NCI-H2107 (cell line): ENCODE measurements around the gene ZEB1.
"Not testable (repeated sequence)": the region's sequence is repeated elsewhere in the genome, so short reads cannot be mapped to it uniquely, and the experiment has no call there.

Experiments
- DNase-seq: peaks from one replicate; lab custom pipeline; 2025; lab: John Stamatoyannopoulos, UW

Gene ZEB1

GRCh38 chr10:31422634-31423033 is 103.6 kb downstream of the ZEB1 start:
- DNase-seq, result no peak

DNA sequence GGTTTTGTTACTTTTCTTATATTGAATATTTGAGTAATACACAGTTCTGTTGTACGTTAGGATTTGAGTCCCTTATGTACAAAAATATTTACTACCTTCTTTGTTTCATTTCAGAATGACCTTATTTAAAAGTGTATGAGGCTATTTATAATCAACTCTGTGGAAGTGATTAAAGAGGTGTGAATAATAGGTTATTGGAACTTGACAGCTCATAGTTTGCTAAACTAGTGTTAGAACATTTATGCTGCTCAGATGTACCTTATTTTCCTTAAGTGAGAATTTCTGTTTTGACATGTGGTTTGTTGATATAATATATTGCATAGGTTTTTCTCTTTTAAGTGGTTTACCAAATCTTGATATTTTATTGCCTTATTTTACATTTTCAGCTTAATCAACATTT is 105.5 kb downstream of the ZEB1 start:
- DNase-seq, result no peak

- no peak for DNase-seq
Observed at GRCh38 chr10:31426401-31426800, 107.4 kb downstream of the ZEB1 start.

DNA sequence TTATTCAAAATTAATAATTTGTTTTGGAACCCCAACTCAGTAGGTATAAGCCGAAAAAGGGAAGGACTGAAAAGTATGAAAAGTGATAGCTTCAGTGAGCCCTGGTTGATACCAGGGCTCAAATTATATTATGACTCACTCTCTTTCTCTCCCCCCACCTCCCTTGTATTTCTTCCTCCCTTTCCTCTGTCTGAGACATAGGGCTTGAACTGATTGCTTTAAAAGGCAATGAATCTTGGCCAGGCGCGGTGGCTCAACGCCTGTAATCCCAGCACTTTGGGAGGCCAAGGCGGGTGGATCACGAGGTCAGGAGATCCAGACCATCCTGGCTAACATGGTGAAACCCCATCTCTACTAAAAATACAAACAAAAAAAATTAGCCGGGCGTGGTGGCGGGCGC is 108.3 kb downstream of the ZEB1 start:
- DNase-seq, result not testable (repeated sequence)

DNA sequence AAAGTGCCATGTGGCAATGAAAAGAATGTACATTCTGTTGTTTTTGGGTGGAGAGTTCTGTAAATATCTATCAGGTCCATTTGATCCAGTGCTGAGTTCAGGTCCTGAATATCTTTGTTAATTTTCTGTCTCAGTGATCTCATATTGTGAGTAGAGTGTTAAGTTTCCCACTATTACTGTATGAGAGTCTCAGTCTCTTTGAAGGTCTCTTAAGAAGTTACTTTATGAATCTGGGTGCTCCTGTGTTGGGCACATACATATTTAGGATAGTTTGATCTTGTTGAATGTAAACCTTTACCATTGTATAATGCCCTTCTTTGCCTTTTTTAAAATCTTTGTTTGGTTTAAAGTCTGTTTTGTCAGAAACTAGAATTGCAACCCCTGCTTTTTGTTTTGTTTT is 109.5 kb downstream of the ZEB1 start:
- DNase-seq, result not testable (repeated sequence)

DNA sequence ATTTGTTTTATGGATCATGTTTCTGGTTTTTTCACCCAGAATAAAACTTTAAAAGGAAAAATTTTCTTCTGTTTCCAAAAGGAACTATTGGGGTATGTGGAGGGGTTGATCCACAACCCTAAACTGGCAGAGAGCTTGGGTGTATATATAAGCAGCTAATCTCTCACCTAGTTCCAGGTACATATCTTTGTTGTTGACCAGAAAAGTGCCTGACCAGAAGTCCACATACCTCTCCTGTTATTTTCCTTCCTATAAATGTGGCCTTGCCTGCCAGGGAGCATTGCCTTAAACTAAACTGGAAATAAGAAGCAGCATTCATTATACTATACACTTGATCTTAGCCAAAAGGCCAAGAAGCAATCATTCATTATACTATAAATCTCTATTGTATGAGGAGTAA is 112.0 kb downstream of the ZEB1 start:
- DNase-seq, result no peak

DNA sequence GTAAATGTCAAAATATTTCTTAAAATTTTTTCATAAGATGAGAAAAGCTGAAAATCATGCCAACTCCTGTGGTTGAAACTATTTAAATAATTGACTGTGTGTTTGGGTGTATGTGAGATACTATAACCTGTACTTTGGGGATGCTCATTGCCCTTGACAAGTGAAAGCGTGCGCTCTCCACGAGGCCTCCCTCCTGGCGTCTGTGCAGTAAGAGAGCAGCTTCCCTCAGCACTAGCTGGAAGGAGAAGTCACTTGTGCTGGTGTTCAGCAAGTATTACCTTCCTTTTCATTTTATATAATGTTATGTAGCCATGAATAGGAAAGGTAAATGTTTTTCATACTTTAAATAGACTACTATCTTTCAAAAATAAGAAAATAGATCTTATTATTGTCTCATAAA is 118.9 kb downstream of the ZEB1 start:
- no peak for DNase-seq

- no peak for DNase-seq
Observed at GRCh38 chr10:31451766-31452165, 132.8 kb downstream of the ZEB1 start.

- no peak for DNase-seq
Observed at GRCh38 chr10:31456468-31456867, 137.5 kb downstream of the ZEB1 start.

- DNase-seq, result no peak
Observed at GRCh38 chr10:31457858-31458257, 138.8 kb downstream of the ZEB1 start.

DNA sequence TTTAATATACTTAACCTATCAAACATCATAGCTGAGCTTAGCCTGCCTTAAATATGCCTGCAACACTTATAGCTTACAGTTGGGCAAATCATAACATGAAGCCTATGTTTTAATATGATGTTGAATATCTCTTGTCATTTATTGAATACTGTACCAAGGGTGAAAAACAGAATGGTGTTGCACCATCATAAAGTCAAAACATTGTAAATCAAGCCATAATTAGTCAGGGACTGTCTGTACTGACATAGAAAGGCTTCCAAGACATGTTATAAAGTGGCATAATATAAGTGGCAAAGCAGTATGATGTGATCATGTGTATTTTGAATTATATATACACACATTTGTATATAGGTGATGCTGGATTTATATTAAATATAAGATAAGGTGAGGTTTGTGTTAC is 140.0 kb downstream of the ZEB1 start:
- no peak for DNase-seq

DNA sequence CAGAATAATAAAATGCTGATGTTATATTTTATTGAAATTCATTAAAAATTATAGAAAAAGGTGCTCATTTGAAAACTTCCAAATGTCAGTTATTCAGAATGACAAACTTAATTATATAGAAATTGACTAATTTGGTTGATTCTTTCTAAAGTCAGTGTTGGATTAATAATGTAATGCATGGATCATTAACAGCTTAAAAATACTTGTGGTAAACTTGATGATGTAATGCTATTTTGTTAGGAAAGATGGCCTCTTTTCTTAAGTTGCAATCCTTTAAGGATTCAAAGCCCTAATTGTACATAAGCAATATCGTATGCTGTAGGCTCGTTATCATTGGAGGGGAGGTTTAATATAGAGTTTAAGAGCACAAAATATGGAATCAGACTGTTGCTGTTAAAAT is 141.2 kb downstream of the ZEB1 start:
- no peak for DNase-seq

- no peak for DNase-seq
Observed at GRCh38 chr10:31464552-31464951, 145.5 kb downstream of the ZEB1 start.

- DNase-seq, result no peak
Observed at GRCh38 chr10:31466313-31466712, 147.3 kb downstream of the ZEB1 start.

GRCh38 chr10:31467791-31468535 is 148.9 kb downstream of the ZEB1 start:
- DNase-seq, result peak; percentile 0

DNA sequence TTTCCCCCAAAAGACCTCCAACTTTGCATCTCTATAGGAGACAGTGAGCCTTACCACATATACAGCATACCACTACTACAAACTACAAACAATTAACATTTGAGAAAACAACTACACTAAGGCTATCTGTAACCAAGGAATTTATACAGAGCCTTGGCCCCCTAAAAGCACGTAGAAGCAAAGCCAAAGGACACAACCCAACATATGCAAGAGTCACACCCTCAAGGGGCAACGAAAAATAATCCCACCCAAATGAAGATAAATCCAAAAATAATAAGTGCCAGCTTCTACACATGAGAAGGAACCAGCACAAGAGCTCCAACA is 149.5 kb downstream of the ZEB1 start:
- no peak for DNase-seq

GRCh38 chr10:31475519-31475918 is 156.5 kb downstream of the ZEB1 start:
- no peak for DNase-seq

GRCh38 chr10:31476088-31476487 is 157.1 kb downstream of the ZEB1 start:
- DNase-seq, result no peak

DNA sequence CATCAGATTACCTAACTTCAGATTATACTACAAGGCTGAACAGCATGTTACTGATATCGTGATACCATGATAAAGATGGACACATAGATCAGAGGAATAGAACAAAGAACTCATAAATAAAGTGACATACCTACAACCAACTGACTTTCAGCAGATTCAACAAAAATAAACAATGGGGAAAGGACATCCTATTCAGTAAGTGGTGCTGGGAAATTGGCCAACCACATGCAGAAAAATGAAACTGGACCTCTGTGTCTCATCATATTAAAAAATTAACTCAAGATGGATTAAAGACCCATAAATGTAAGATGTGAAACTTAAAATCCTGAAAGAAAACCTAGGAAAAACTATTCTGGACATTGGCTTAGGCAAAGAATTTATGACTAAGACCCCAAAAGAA is 158.6 kb downstream of the ZEB1 start:
- DNase-seq, result no peak

- DNase-seq, result no peak
Observed at GRCh38 chr10:31479752-31480151, 160.7 kb downstream of the ZEB1 start.

DNA sequence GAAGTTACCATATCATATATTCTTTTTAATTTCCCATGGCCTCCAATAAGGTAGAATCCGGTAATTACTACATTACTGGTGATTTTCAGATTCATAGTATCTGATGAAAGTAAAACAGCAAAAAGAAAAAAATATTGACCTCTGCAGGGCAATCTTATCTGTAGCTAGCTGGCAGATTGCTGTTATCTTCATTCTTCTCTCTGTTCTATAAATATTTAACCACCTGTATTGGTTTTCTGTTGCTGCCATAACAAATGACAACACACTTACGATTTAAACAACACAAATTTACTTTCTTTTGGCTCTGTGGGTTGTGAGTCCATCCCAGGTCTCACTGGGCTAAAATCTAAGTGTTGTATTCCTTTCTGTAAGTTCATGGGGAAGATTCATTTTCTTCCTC is 164.5 kb downstream of the ZEB1 start:
- DNase-seq, result no peak

DNA sequence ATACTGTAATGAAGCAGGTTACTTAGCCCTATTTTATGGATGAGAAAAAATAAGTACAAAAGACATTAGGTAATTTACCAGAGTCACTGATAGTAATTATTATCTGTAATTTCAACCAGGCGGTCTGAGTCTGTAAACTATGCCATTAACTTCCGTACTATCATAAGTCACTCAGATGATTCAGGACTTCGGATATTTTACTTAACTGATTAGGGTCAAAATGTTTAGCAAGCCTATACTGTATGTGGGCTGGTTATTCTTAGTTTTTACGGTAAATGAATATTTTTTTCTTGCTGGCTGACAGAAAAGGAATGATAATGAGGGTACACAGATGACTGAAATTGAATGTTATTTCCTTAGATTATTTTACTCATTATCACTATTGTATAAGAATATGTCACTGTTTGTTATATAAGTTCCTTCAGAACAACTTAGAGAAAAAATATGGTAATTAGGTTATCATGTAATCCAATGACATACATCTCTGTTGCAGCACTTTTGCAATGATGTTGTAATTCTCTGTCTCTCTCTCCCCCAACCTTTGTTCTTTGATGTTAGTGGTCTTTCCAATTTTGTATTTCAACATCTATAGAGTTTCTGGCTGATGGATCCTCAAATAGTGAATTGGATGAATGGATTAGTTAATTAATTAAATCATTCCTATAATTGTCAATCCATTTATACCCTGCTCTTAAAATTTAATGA is 165.6 kb downstream of the ZEB1 start:
- no peak for DNase-seq

DNA sequence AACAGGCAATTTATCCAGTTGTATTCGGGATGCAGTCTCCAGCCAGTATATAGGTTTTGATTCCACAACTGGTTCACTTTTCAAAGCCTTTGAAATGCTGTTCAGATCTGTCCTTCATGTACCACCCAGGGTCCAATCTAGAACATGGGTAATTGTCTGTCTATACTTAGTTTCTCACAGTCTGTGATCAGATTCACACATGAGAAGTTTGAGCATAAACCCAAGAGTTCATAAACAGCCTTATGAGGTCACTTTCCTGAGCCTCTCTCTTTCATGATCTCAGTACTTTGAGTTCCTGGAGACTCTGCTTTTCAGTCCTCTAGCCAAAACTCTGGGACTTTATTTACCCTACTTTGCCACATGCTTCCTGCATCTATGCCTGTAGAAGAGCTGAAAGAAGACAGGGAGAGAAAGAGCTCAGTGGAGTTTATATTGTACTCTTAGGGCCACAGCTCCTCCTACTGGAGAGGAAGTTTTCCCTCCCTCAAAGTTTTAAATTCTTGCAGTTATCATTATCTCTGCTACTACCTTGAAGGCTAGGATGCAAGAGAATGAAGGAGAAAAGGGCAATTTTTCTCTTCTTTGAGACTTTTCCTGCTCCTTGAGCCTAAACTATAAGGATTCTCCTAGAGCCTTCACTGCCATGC is 172.0 kb downstream of the ZEB1 start:
- no peak for DNase-seq
